K562 (cell line): Measurements from ENCODE around the gene OBSL1.

Experiments used
- CHD2 ChIP-seq: IDR thresholded peaks from 2 replicates; pipeline ENCODE4 v1.6.1; 2011; ENCODE audit warnings: low read depth, low read length
- EZH2 ChIP-seq: IDR thresholded peaks from 2 replicates; pipeline ENCODE4 v1.6.1; 2012; ENCODE audit warnings: low read depth, mild to moderate bottlenecking, inconsistent platforms, low read length, borderline replicate concordance
- JUNB ChIP-seq: fragments of 450-650 bp; formaldehyde crosslinking; conservative IDR thresholded peaks from 2 replicates; pipeline ENCODE4 v1.4.0; 2020; ENCODE audit warnings: mild to moderate bottlenecking
- NCOA1 ChIP-seq: fragments of 450-650 bp; IDR thresholded peaks from 2 replicates; pipeline ENCODE4 v1.6.1; 2016; ENCODE audit warnings: low read depth
- NCOA4 ChIP-seq: fragments of 450-650 bp; IDR thresholded peaks from 2 replicates; pipeline ENCODE4 v1.6.1; 2018; ENCODE audit warnings: mild to moderate bottlenecking; ENCODE audit not compliant: partially characterized antibody
- POLR2A ChIP-seq: fragments of 450-650 bp; conservative IDR thresholded peaks from 2 replicates; pipeline ENCODE4 v1.6.1; 2016
- RNF2 ChIP-seq: sonication (generic); IDR thresholded peaks from 2 replicates; pipeline ENCODE4 v1.6.1; 2016
- SIX5 ChIP-seq, 2 experiments: IDR thresholded peaks; 2 replicates each; pipeline ENCODE4 v1.6.1; 2011; ENCODE audit warnings: low read length in 2 of 2, borderline replicate concordance in 1 of 2, low read depth in 1 of 2, mild to moderate bottlenecking in 1 of 2, moderate library complexity in 1 of 2; ENCODE audit not compliant: insufficient read depth in 1 of 2
- ZNF23 ChIP-seq: fragments of 250-450 bp; sonication (Bioruptor Pico); IDR thresholded peaks from 2 replicates; pipeline ENCODE4 v1.4.0; 2020; ENCODE audit warnings: mild to moderate bottlenecking
- TF ChIP-seq, protein P1 (sequence below): fragments of 250-450 bp; sonication (Bioruptor Pico); IDR thresholded peaks from 2 replicates; pipeline ENCODE4 v1.4.0; 2020; ENCODE audit warnings: mild to moderate bottlenecking
- TF ChIP-seq, protein P2 (sequence below), 3 experiments: IDR thresholded peaks in 2 of 3; conservative IDR thresholded peaks in 1 of 3; 2 replicates each; pipeline ENCODE4 v1.5.1; 2011 to 2012; ENCODE audit warnings: low read length in 3 of 3, mild to moderate bottlenecking in 3 of 3, control low read depth in 2 of 3, improper control_type of control experiment in 1 of 3, inconsistent platforms in 1 of 3, low read depth in 1 of 3, mixed read lengths in 1 of 3, moderate library complexity in 1 of 3; ENCODE audit not compliant: insufficient read depth in 2 of 3
- TF ChIP-seq, protein P3 (sequence below): fragments of 450-650 bp; formaldehyde crosslinking; IDR thresholded peaks from 2 replicates; pipeline ENCODE4 v1.4.0; 2020; ENCODE audit warnings: mild to moderate bottlenecking, mixed read lengths
- TF ChIP-seq, protein P4 (sequence below): sonication (generic); formaldehyde crosslinking; IDR thresholded peaks from 2 replicates; pipeline ENCODE4 v1.8.0; 2022; ENCODE audit warnings: mild to moderate bottlenecking, missing genetic modification reagents, borderline replicate concordance
- TF ChIP-seq, protein P5 (sequence below), 2 experiments: fragments of 450-650 bp; formaldehyde crosslinking in 1 of 2; IDR thresholded peaks; 2 replicates each; pipeline versions ENCODE4 v1.4.0 to v1.6.1; 2014 to 2020; ENCODE audit warnings: mild to moderate bottlenecking in 2 of 2, borderline replicate concordance in 1 of 2, low read depth in 1 of 2

DNA sequence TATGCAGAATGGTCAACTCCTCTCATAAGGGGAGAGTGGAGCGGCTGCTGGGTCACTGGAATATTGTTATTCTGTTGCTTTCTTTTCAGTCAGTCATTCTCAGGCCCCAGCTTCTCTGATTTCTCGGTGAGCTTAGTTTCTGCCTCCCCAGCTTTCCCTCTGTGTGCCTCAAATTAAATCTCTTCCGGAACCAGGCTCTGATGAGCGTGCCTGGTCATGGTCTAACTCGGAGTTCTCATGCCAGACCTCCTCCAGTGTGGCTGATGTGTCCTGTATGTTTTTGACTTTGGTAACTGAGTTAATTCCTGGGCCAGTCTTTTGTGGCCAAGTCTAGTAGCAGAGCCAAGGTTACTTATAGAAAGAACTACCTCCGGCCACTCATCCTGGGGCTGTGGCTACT, 21.4 kb upstream of the OBSL1 start:
- TF ChIP-seq NCOA1: no peak
- TF ChIP-seq, protein P1, sequence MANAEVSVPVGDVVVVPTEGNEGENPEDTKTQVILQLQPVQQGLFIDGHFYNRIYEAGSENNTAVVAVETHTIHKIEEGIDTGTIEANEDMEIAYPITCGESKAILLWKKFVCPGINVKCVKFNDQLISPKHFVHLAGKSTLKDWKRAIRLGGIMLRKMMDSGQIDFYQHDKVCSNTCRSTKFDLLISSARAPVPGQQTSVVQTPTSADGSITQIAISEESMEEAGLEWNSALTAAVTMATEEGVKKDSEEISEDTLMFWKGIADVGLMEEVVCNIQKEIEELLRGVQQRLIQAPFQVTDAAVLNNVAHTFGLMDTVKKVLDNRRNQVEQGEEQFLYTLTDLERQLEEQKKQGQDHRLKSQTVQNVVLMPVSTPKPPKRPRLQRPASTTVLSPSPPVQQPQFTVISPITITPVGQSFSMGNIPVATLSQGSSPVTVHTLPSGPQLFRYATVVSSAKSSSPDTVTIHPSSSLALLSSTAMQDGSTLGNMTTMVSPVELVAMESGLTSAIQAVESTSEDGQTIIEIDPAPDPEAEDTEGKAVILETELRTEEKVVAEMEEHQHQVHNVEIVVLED: no peak
- TF ChIP-seq POLR2A: no peak
- no peak for TF ChIP-seq JUNB (CRISPR knock-in tag)
- no peak for TF ChIP-seq EZH2
- no peak for TF ChIP-seq CHD2
- TF ChIP-seq ZNF23 (CRISPR knock-in tag): no peak
- TF ChIP-seq, protein P2, sequence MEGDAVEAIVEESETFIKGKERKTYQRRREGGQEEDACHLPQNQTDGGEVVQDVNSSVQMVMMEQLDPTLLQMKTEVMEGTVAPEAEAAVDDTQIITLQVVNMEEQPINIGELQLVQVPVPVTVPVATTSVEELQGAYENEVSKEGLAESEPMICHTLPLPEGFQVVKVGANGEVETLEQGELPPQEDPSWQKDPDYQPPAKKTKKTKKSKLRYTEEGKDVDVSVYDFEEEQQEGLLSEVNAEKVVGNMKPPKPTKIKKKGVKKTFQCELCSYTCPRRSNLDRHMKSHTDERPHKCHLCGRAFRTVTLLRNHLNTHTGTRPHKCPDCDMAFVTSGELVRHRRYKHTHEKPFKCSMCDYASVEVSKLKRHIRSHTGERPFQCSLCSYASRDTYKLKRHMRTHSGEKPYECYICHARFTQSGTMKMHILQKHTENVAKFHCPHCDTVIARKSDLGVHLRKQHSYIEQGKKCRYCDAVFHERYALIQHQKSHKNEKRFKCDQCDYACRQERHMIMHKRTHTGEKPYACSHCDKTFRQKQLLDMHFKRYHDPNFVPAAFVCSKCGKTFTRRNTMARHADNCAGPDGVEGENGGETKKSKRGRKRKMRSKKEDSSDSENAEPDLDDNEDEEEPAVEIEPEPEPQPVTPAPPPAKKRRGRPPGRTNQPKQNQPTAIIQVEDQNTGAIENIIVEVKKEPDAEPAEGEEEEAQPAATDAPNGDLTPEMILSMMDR (IDR thresholded peaks at IDR 0.05 in 2 of 3, conservative IDR thresholded peaks at IDR 0.05 in 1 of 3; ENCODE audit: insufficient read depth in 2 of 3, low read depth in 1 of 3, low read length in 3 of 3): no peak
- no peak for TF ChIP-seq RNF2
- TF ChIP-seq, protein P3, sequence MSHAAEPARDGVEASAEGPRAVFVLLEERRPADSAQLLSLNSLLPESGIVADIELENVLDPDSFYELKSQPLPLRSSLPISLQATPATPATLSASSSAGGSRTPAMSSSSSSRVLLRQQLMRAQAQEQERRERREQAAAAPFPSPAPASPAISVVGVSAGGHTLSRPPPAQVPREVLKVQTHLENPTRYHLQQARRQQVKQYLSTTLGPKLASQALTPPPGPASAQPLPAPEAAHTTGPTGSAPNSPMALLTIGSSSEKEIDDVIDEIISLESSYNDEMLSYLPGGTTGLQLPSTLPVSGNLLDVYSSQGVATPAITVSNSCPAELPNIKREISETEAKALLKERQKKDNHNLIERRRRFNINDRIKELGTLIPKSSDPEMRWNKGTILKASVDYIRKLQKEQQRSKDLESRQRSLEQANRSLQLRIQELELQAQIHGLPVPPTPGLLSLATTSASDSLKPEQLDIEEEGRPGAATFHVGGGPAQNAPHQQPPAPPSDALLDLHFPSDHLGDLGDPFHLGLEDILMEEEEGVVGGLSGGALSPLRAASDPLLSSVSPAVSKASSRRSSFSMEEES: no peak
- TF ChIP-seq SIX5 (IDR thresholded peaks at IDR 0.05; ENCODE audit: borderline replicate concordance in 1 of 2, insufficient read depth in 1 of 2, low read depth in 1 of 2, low read length in 2 of 2): no peak
- TF ChIP-seq NCOA4: no peak
- TF ChIP-seq, protein P4, sequence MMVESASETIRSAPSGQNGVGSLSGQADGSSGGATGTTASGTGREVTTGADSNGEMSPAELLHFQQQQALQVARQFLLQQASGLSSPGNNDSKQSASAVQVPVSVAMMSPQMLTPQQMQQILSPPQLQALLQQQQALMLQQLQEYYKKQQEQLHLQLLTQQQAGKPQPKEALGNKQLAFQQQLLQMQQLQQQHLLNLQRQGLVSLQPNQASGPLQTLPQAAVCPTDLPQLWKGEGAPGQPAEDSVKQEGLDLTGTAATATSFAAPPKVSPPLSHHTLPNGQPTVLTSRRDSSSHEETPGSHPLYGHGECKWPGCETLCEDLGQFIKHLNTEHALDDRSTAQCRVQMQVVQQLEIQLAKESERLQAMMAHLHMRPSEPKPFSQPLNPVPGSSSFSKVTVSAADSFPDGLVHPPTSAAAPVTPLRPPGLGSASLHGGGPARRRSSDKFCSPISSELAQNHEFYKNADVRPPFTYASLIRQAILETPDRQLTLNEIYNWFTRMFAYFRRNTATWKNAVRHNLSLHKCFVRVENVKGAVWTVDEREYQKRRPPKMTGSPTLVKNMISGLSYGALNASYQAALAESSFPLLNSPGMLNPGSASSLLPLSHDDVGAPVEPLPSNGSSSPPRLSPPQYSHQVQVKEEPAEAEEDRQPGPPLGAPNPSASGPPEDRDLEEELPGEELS: no peak
- TF ChIP-seq, protein P5, sequence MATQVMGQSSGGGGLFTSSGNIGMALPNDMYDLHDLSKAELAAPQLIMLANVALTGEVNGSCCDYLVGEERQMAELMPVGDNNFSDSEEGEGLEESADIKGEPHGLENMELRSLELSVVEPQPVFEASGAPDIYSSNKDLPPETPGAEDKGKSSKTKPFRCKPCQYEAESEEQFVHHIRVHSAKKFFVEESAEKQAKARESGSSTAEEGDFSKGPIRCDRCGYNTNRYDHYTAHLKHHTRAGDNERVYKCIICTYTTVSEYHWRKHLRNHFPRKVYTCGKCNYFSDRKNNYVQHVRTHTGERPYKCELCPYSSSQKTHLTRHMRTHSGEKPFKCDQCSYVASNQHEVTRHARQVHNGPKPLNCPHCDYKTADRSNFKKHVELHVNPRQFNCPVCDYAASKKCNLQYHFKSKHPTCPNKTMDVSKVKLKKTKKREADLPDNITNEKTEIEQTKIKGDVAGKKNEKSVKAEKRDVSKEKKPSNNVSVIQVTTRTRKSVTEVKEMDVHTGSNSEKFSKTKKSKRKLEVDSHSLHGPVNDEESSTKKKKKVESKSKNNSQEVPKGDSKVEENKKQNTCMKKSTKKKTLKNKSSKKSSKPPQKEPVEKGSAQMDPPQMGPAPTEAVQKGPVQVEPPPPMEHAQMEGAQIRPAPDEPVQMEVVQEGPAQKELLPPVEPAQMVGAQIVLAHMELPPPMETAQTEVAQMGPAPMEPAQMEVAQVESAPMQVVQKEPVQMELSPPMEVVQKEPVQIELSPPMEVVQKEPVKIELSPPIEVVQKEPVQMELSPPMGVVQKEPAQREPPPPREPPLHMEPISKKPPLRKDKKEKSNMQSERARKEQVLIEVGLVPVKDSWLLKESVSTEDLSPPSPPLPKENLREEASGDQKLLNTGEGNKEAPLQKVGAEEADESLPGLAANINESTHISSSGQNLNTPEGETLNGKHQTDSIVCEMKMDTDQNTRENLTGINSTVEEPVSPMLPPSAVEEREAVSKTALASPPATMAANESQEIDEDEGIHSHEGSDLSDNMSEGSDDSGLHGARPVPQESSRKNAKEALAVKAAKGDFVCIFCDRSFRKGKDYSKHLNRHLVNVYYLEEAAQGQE (IDR thresholded peaks at IDR 0.05; ENCODE audit: borderline replicate concordance): no peak
- TF ChIP-seq, protein P5 (CRISPR knock-in tag; IDR thresholded peaks at IDR 0.05; ENCODE audit: low read depth): no peak
